Osteoblast (primary cell): ENCODE measurements around the gene PEX5L. TPM values are rescaled to one million over a fixed set of nuclear protein-coding genes. Genes with fewer than 3 reads are reported as not detected.
"Not testable (repeated sequence)": the region's sequence is repeated elsewhere in the genome, so short reads cannot be mapped to it uniquely, and the experiment has no call there.

Source experiments
- DNase-seq: peaks from one replicate; pipeline ENCODE4 v3.0.0; 2011; ENCODE audit warnings: low spot score, mixed read lengths; ENCODE audit not compliant: insufficient read length; ENCODE audit errors: missing footprints
- H2AFZ ChIP-seq: 2 replicates; pipeline ENCODE4 v1.6.0; 2011; ENCODE audit warnings: mild to moderate bottlenecking, low read length
- H3K27ac ChIP-seq: 2 replicates; pipeline ENCODE4 v1.5.1; 2011; ENCODE audit warnings: mild to moderate bottlenecking, low read depth, low read length, moderate library complexity
- H3K27me3 ChIP-seq: 2 replicates; pipeline ENCODE4 v1.6.0; 2012; ENCODE audit warnings: mild to moderate bottlenecking, control low read depth, inconsistent platforms, low read length, moderate library complexity; ENCODE audit not compliant: insufficient read depth
- H3K36me3 ChIP-seq: 2 replicates; pipeline ENCODE4 v1.5.1; 2011; ENCODE audit warnings: mild to moderate bottlenecking, low read length, control low read depth, moderate library complexity; ENCODE audit not compliant: insufficient read depth
- H3K4me1 ChIP-seq: 2 replicates; pipeline ENCODE4 v1.5.1; 2011; ENCODE audit warnings: mild to moderate bottlenecking, low read length, control low read depth, moderate library complexity; ENCODE audit not compliant: insufficient read depth
- H3K4me2 ChIP-seq: 2 replicates; pipeline ENCODE4 v1.6.0; 2011; ENCODE audit warnings: mild to moderate bottlenecking, low read length; ENCODE audit not compliant: insufficient read depth
- H3K4me3 ChIP-seq: fragments of 200-600 bp; sonication (generic); 3 replicates; pipeline ENCODE4 v1.5.1; 2012; ENCODE audit warnings: mild to moderate bottlenecking, low read length, inconsistent platforms; ENCODE audit not compliant: insufficient read depth
- H3K79me2 ChIP-seq: 2 replicates; pipeline ENCODE4 v1.6.0; 2012; ENCODE audit warnings: mild to moderate bottlenecking, low read length, control low read depth, inconsistent platforms; ENCODE audit not compliant: insufficient read depth
- H3K9me3 ChIP-seq: 2 replicates; pipeline ENCODE4 v1.5.1; 2011; ENCODE audit warnings: low read depth, low read length, control low read depth
- H4K20me1 ChIP-seq: 2 replicates; pipeline ENCODE4 v1.6.0; 2012; ENCODE audit warnings: mild to moderate bottlenecking, low read length, control low read depth; ENCODE audit not compliant: insufficient read depth
- total RNA-seq: library from RNA; depleted of rRNA; stranded (reverse); fragments of >200 nt; gene quantifications from 2 replicates; pipeline ENCODE4 v1.2.3, GENCODE V29; 2012
- TF ChIP-seq, protein P1 (sequence below): IDR thresholded peaks from 2 replicates; pipeline ENCODE4 v1.5.1; 2011; ENCODE audit warnings: mild to moderate bottlenecking, low read depth, low read length, moderate library complexity; ENCODE audit errors: extremely low read depth

The PEX5L gene
- total RNA-seq, 1 donor: 1.4 TPM

- Histone ChIP-seq H3K4me2 (no peak overlapping the region), H3K9me3 (no peaks in the 10 kb centered on the region), H4K20me1 (no peaks in the 10 kb centered on the region), H3K4me3 (no peak overlapping the region), H3K4me1 (no peaks in the 10 kb centered on the region), H3K27ac (no peak overlapping the region), H3K79me2 (no peaks in the 10 kb centered on the region), H3K27me3 (no peaks in the 10 kb centered on the region), H2AFZ (no peak overlapping the region), H3K36me3 (no peaks in the 10 kb centered on the region)
- no peak for DNase-seq
- TF ChIP-seq, protein P1, sequence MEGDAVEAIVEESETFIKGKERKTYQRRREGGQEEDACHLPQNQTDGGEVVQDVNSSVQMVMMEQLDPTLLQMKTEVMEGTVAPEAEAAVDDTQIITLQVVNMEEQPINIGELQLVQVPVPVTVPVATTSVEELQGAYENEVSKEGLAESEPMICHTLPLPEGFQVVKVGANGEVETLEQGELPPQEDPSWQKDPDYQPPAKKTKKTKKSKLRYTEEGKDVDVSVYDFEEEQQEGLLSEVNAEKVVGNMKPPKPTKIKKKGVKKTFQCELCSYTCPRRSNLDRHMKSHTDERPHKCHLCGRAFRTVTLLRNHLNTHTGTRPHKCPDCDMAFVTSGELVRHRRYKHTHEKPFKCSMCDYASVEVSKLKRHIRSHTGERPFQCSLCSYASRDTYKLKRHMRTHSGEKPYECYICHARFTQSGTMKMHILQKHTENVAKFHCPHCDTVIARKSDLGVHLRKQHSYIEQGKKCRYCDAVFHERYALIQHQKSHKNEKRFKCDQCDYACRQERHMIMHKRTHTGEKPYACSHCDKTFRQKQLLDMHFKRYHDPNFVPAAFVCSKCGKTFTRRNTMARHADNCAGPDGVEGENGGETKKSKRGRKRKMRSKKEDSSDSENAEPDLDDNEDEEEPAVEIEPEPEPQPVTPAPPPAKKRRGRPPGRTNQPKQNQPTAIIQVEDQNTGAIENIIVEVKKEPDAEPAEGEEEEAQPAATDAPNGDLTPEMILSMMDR: no peak
These were observed 22.6 kb upstream of the PEX5L start for GRCh38 chr3:180059356-180059755.

GRCh38 chr3:180058238-180058637 is 21.5 kb upstream of the PEX5L start:
- no peaks in the 10 kb centered on the region for H3K79me2 ChIP-seq
- H4K20me1 ChIP-seq: no peaks in the 10 kb centered on the region
- H2AFZ ChIP-seq: no peak overlapping the region
- DNase-seq: no peak
- H3K4me1 ChIP-seq: no peaks in the 10 kb centered on the region
- no peak overlapping the region for H3K4me2 ChIP-seq
- no peak overlapping the region for H3K27ac ChIP-seq
- no peaks in the 10 kb centered on the region for H3K36me3 ChIP-seq
- TF ChIP-seq, protein P1: no peak
- H3K27me3 ChIP-seq: no peaks in the 10 kb centered on the region
- H3K9me3 ChIP-seq: no peaks in the 10 kb centered on the region
- H3K4me3 ChIP-seq: no peak overlapping the region

GRCh38 chr3:180055656-180056055 is 18.9 kb upstream of the PEX5L start:
- not testable (repeated sequence) for H2AFZ ChIP-seq, H3K4me1 ChIP-seq, H3K79me2 ChIP-seq, DNase-seq, H3K9me3 ChIP-seq, H3K27ac ChIP-seq, H3K4me3 ChIP-seq, H4K20me1 ChIP-seq, H3K36me3 ChIP-seq, H3K27me3 ChIP-seq, H3K4me2 ChIP-seq

GRCh38 chr3:180049391-180049790 is 12.7 kb upstream of the PEX5L start:
- H3K4me2 ChIP-seq: no peak overlapping the region
- no peaks in the 10 kb centered on the region for H3K79me2 ChIP-seq
- H2AFZ ChIP-seq: no peak overlapping the region
- H3K4me1 ChIP-seq: no peaks in the 10 kb centered on the region
- no peaks in the 10 kb centered on the region for H3K36me3 ChIP-seq
- no peak overlapping the region for H3K27ac ChIP-seq
- TF ChIP-seq, protein P1: no peak
- no peak overlapping the region for H3K4me3 ChIP-seq
- H3K27me3 ChIP-seq: no peaks in the 10 kb centered on the region
- no peaks in the 10 kb centered on the region for H4K20me1 ChIP-seq
- H3K9me3 ChIP-seq: no peaks in the 10 kb centered on the region
- DNase-seq: no peak
